NCI-H524 (cell line): Measurements from ENCODE around the gene C2orf72.

Experiments used
- DNase-seq, 2 experiments: peaks; one replicate each; lab custom pipeline; 2025; lab: John Stamatoyannopoulos, UW

Gene C2orf72

GRCh38 chr2:231069379-231070054, 32.2 kb downstream of the C2orf72 start:
- no peak for DNase-seq

DNA sequence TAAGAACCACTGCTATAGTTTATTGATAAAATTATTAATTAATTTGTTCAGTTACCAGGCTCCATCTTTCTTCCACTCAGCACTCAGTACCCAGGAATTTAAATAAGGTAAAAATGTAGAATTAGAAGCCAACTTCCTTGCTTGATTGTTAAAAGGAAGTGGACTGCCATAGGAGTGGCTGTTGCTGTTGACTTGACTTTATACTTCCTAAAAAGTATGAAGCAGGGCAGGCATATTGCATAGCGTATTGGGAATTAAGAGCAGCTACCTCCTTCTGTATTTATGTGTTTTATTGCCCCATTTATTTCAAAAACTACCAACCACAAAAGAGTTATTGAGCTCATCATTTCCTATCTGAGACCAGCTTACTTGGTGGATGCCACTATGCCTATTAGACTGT, 47.2 kb downstream of the C2orf72 start:
- no peak for DNase-seq

DNA sequence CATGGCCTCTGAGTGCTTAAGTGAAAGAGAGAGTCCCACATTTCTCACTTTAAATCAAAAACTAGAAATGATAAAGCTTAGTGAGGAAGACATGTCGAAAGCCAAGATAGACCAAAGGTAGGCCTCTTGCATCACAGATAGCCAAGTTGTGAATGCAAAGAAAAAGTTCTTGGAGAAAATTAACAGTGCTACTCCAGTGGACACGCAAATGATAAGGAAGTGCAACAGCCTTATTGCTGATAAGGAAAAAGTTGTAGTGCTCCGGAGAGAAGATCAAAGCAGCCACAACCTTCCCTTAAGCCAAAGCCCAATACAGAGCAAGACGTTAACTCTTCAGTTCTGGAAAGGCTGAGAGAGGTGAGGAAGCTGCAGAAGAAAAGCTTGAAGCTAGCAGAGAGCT, 51.4 kb downstream of the C2orf72 start:
- DNase-seq, result no peak

GRCh38 chr2:231093933-231094332, 56.6 kb downstream of the C2orf72 start:
- DNase-seq, result peak in 1 of 2 experiments; percentile 40

GRCh38 chr2:231094736-231095346, 57.5 kb downstream of the C2orf72 start:
- DNase-seq, result no peak
